ENCODE measurements around the gene TSEN54. TPM values are rescaled to one million over a fixed set of nuclear protein-coding genes. Genes with fewer than 3 reads are reported as not detected.

The TSEN54 gene
- total RNA-seq, 6 experiments from 2014 or later, result 8.5 to 13.6 (median 10.2) TPM

GRCh38 chr17:75472119-75472518, 44.2 kb upstream of the TSEN54 start:
- WGBS (ENCODE audit: insufficient coverage, low coverage, low lambda C conversion rate, missing lambda C conversion rate), result 0% methylated on average over 2 of the region's 4 CpGs

GRCh38 chr17:75473246-75473645, 43.1 kb upstream of the TSEN54 start:
- WGBS (ENCODE audit: insufficient coverage, low coverage, low lambda C conversion rate, missing lambda C conversion rate), result no CpG with 5 or more reads among the region's 2 CpGs
- H3K27ac ChIP-seq, result no peak overlapping the region
- no peaks in the 10 kb centered on the region for H3K27me3 ChIP-seq
- H3K4me1 ChIP-seq, result peaks cover 0 to 23% (median 0%) of the 10 kb centered on the region in 4 donors
- ATAC-seq (no peak), DNase-seq (no peak)
- intact Hi-C loops (cut with DNase I), result no loop called here
- H3K4me3 ChIP-seq, result no peak overlapping the region
- H3K9me3 ChIP-seq, result no peaks in the 10 kb centered on the region
- H3K36me3 ChIP-seq, result peaks cover 0 to 7% (median 3%) of the 10 kb centered on the region in 4 donors
- no peak for TF ChIP-seq CTCF (IDR thresholded peaks at IDR 0.05)

More at GRCh38 chr17:75472119-75472518, 44.2 kb upstream of the TSEN54 start:
- peak; percentile 64 to 77 (median 72) for ATAC-seq
- peaks cover 0 to 21% (median 0%) of the 10 kb centered on the region in 4 donors for H3K4me1 ChIP-seq
- H3K4me3 ChIP-seq, result no peak overlapping the region
- no peaks in the 10 kb centered on the region for H3K9me3 ChIP-seq
- H3K36me3 ChIP-seq, result peaks cover 0 to 7% (median 3%) of the 10 kb centered on the region in 4 donors
- TF ChIP-seq POLR2A (IDR thresholded peaks at IDR 0.05) (no peak), CTCF (IDR thresholded peaks at IDR 0.05) (peak in 2 of 4 donors; percentile 10 to 11)
- intact Hi-C loops (cut with DNase I), result no loop called here
- no peaks in the 10 kb centered on the region for H3K27me3 ChIP-seq
- DNase-seq, result peak in 1 of 3 donors; percentile 49
- no peak overlapping the region for H3K27ac ChIP-seq

- ATAC-seq (no peak), DNase-seq (no peak)
- peaks cover 0 to 20% (median 0%) of the 10 kb centered on the region in 4 donors for H3K4me1 ChIP-seq
- H3K4me3 ChIP-seq, result no peak overlapping the region
- peaks cover 0 to 7% (median 3%) of the 10 kb centered on the region in 4 donors for H3K36me3 ChIP-seq
- no peaks in the 10 kb centered on the region for H3K27me3 ChIP-seq
- peak overlapping the region in 1 of 3 donors; percentile 53 for H3K27ac ChIP-seq
- TF ChIP-seq POLR2A (IDR thresholded peaks at IDR 0.05), result no peak
- no peak for TF ChIP-seq CTCF (IDR thresholded peaks at IDR 0.05)
- no peaks in the 10 kb centered on the region for H3K9me3 ChIP-seq
- intact Hi-C loops (cut with DNase I), result no loop called here
- WGBS (ENCODE audit: insufficient coverage, low coverage, low lambda C conversion rate, missing lambda C conversion rate), result no CpG with 5 or more reads among the region's 6 CpGs
Observed at GRCh38 chr17:75474736-75475135, 41.6 kb upstream of the TSEN54 start.

- TF ChIP-seq POLR2A (IDR thresholded peaks at IDR 0.05), result no peak
- no peak for TF ChIP-seq CTCF (IDR thresholded peaks at IDR 0.05)
- 94% methylated on average over 2 of the region's 13 CpGs for WGBS (ENCODE audit: insufficient coverage, low coverage, low lambda C conversion rate, missing lambda C conversion rate)
- no peak overlapping the region for H3K4me3 ChIP-seq
- peak in 1 of 4 donors; percentile 10 for ATAC-seq
- H3K36me3 ChIP-seq, result peaks cover 0 to 7% (median 3%) of the 10 kb centered on the region in 4 donors
- peak overlapping the region in 2 of 3 donors; percentile 47 to 53 for H3K27ac ChIP-seq
- intact Hi-C loops (cut with DNase I), result no loop called here
- peaks cover 0 to 20% (median 0%) of the 10 kb centered on the region in 4 donors for H3K4me1 ChIP-seq
- no peaks in the 10 kb centered on the region for H3K9me3 ChIP-seq
- DNase-seq, result no peak
- H3K27me3 ChIP-seq, result no peaks in the 10 kb centered on the region
Observed at GRCh38 chr17:75475144-75475835, 41.0 kb upstream of the TSEN54 start.
